HL-60 (cell line): ENCODE results near the gene XPOT.
"Not testable (repeated sequence)": the region's sequence is repeated elsewhere in the genome, so short reads cannot be mapped to it uniquely, and the experiment has no call there.

Source experiments
- DNase-seq, 2 experiments: peaks; one replicate each; pipeline ENCODE4 v3.0.0-alpha.2; 2010 to 2020; ENCODE audit warnings: low read depth in 1 of 2, low spot score in 1 of 2
- H3K27ac ChIP-seq: fragments of 250-450 bp; sonication (Bioruptor Pico); replicated peaks from 2 replicates; pipeline ENCODE4 v1.5.1; 2020; ENCODE audit warnings: mild to moderate bottlenecking, moderate library complexity
- H3K27me3 ChIP-seq: fragments of 250-450 bp; sonication (Bioruptor Pico); 2 replicates; pipeline ENCODE4 v1.5.1; 2021; ENCODE audit warnings: mild to moderate bottlenecking, moderate library complexity; ENCODE audit not compliant: insufficient read depth, poor library complexity, severe bottlenecking
- H3K4me3 ChIP-seq: replicated peaks from 2 replicates; pipeline ENCODE4 v1.5.1; 2011; ENCODE audit warnings: mild to moderate bottlenecking, control low read depth, low read length; ENCODE audit not compliant: insufficient read depth
- GABPA ChIP-seq: IDR thresholded peaks from 2 replicates; pipeline ENCODE4 v1.6.1; 2012; ENCODE audit warnings: low read depth
- POLR2AphosphoS5 ChIP-seq: IDR thresholded peaks from 2 replicates; pipeline ENCODE4 v1.6.1; 2012; ENCODE audit warnings: low read depth
- SPI1 ChIP-seq: IDR thresholded peaks from 2 replicates; pipeline ENCODE4 v1.6.1; 2012; ENCODE audit warnings: low read depth, mild to moderate bottlenecking, borderline replicate concordance
- long read RNA-seq: library from polyadenylated mRNA; unstranded; transcript quantifications from one replicate; pipeline ENCODE4 v2.0.0, GENCODE V29; 2020
- TF ChIP-seq, protein P1 (sequence below): IDR thresholded peaks from 2 replicates; pipeline ENCODE4 v1.6.1; 2012; ENCODE audit warnings: low read depth; ENCODE audit not compliant: insufficient replicate concordance
- TF ChIP-seq, protein P2 (sequence below): IDR thresholded peaks from one replicate; pipeline ENCODE4 v1.5.1; 2011; ENCODE audit warnings: low read length, control low read depth, inconsistent platforms; ENCODE audit not compliant: insufficient read depth

The XPOT gene, protein sequence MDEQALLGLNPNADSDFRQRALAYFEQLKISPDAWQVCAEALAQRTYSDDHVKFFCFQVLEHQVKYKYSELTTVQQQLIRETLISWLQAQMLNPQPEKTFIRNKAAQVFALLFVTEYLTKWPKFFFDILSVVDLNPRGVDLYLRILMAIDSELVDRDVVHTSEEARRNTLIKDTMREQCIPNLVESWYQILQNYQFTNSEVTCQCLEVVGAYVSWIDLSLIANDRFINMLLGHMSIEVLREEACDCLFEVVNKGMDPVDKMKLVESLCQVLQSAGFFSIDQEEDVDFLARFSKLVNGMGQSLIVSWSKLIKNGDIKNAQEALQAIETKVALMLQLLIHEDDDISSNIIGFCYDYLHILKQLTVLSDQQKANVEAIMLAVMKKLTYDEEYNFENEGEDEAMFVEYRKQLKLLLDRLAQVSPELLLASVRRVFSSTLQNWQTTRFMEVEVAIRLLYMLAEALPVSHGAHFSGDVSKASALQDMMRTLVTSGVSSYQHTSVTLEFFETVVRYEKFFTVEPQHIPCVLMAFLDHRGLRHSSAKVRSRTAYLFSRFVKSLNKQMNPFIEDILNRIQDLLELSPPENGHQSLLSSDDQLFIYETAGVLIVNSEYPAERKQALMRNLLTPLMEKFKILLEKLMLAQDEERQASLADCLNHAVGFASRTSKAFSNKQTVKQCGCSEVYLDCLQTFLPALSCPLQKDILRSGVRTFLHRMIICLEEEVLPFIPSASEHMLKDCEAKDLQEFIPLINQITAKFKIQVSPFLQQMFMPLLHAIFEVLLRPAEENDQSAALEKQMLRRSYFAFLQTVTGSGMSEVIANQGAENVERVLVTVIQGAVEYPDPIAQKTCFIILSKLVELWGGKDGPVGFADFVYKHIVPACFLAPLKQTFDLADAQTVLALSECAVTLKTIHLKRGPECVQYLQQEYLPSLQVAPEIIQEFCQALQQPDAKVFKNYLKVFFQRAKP
- long read RNA-seq, full-length matches to known transcripts = 382 of 568 reads
- long read RNA-seq, partial matches to known transcripts = 46 of 568 reads
- long read RNA-seq, other reads (novel, unspliced or antisense) = 140 of 568 reads

DNA sequence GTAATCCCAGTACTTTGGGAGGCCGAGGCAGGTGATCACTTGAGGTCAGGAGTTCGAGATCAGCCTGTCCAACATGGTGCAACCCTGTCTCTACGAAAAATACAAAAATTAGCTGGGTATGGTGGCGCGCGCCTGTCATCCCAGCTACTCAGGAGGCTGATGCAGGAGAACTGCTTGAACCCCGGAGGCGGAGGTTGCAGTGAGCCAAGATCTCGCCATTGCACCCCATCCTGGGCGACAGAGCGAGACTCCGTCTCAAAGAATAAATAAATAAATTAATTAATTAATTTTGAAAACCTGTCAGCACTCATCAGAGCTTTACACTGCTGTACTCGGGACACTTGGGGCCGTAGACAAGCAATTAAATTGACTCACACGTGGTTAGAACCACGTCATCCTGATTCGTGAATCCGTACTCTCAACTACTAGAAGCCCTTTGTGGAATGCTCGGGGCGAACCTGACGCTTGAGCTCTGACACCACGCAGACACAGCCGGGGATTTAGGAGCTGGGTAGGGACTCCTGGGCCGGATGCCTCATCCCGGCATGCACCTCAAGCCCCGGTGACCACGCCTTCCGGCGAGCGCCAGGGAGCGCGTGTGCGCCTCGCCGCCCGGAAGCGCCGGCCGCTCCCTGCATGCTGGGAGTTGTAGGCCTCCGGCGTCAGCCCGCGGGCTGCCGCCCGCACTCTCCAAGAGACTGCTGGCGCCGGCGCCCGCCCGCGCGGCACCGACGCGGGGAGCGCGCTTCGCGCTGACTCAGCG is at the start of gene XPOT:
Gene XPOT, plus strand, starts transcription at position 686 of the 763 bp plus-strand sequence. CDS start 5,644 bp downstream, outside the sequence.
- TF ChIP-seq SPI1 (no peak), POLR2AphosphoS5 (peak; percentile 86; the same call in 1 of the 2 replicates), GABPA (peak; percentile 54)
- TF ChIP-seq, protein P1, sequence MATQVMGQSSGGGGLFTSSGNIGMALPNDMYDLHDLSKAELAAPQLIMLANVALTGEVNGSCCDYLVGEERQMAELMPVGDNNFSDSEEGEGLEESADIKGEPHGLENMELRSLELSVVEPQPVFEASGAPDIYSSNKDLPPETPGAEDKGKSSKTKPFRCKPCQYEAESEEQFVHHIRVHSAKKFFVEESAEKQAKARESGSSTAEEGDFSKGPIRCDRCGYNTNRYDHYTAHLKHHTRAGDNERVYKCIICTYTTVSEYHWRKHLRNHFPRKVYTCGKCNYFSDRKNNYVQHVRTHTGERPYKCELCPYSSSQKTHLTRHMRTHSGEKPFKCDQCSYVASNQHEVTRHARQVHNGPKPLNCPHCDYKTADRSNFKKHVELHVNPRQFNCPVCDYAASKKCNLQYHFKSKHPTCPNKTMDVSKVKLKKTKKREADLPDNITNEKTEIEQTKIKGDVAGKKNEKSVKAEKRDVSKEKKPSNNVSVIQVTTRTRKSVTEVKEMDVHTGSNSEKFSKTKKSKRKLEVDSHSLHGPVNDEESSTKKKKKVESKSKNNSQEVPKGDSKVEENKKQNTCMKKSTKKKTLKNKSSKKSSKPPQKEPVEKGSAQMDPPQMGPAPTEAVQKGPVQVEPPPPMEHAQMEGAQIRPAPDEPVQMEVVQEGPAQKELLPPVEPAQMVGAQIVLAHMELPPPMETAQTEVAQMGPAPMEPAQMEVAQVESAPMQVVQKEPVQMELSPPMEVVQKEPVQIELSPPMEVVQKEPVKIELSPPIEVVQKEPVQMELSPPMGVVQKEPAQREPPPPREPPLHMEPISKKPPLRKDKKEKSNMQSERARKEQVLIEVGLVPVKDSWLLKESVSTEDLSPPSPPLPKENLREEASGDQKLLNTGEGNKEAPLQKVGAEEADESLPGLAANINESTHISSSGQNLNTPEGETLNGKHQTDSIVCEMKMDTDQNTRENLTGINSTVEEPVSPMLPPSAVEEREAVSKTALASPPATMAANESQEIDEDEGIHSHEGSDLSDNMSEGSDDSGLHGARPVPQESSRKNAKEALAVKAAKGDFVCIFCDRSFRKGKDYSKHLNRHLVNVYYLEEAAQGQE = no peak
- TF ChIP-seq, protein P2, sequence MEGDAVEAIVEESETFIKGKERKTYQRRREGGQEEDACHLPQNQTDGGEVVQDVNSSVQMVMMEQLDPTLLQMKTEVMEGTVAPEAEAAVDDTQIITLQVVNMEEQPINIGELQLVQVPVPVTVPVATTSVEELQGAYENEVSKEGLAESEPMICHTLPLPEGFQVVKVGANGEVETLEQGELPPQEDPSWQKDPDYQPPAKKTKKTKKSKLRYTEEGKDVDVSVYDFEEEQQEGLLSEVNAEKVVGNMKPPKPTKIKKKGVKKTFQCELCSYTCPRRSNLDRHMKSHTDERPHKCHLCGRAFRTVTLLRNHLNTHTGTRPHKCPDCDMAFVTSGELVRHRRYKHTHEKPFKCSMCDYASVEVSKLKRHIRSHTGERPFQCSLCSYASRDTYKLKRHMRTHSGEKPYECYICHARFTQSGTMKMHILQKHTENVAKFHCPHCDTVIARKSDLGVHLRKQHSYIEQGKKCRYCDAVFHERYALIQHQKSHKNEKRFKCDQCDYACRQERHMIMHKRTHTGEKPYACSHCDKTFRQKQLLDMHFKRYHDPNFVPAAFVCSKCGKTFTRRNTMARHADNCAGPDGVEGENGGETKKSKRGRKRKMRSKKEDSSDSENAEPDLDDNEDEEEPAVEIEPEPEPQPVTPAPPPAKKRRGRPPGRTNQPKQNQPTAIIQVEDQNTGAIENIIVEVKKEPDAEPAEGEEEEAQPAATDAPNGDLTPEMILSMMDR = no peak
- peak within 1 kb of the TSS; percentile 66 for H3K4me3 ChIP-seq
- H3K27me3 ChIP-seq = no peaks in the 10 kb centered on the region
- H3K27ac ChIP-seq = peak within 1 kb of the TSS; percentile 98
- peak; percentile 93 to 95 for DNase-seq

DNA sequence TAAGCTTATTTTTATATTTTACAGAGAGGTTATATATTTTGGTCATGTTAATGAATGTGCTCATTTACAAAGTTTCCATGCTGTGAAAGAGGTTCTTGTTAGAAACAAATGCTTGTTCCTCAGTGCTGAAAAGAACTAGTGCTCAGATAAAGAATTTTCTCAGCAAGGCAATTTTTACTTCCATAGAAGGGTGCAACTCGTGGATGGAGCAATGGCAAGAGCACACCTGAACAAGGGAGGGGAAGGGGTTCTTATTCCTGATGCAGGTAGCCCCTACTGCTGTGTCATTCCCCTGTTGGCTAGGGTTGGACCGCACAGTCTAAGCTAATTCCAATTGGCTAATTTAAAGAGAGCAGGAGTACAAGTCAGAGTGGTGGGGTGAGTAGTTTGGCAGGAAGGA is 48.0 kb upstream of the XPOT start:
- not testable (repeated sequence) for DNase-seq, H3K27me3 ChIP-seq, H3K4me3 ChIP-seq

DNA sequence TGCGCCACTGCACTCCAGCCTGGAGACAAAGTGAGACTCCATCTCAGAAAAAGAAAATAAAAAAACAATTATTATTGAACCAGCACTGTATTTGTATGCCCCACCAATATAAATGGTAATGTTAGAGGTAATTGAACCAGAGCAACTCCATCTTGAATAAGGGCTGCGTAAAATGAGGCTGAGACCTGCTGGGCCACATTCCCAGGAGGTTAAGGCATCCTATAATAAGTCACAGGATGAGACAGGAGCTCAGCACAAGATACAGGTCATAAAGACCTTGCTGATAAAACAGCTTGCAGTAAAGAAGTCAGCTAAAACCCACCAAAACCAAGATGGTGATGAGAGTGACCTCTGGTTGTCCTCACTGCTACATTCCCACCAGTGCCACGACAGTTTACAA is 43.0 kb upstream of the XPOT start:
- not testable (repeated sequence) for H3K4me3 ChIP-seq, H3K27ac ChIP-seq, H3K27me3 ChIP-seq, DNase-seq

More for the DNA sequence above, 48.0 kb upstream of the XPOT start:
- not testable (repeated sequence) for H3K27ac ChIP-seq

DNA sequence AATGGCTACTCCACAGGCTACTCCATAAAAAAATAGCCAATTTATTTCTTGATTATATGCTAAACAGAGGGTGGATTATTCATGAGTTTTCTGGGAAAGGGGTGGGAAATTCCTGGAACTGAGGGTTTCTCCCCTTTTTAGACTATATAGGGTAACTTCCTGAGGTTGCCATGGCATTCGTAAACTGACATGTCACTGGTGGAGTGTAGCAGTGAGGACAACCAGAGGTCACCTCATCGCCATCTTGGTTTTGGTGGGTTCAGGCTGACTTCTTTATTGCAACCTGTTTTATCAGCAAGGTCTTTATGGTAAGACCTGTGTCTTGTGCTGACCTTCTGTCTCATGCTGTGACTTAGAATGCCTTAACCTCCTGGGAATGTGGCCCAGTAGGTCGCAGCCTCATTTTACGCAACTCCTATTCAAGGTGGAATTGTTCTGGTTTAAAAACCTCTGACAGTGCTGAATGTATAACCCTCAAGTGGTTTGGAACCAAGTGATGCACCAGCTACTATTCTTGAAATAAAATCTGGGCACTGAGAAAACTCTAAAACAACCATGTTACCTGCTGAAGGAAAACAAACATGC is 41.4 kb upstream of the XPOT start:
- H3K4me3 ChIP-seq = no peak overlapping the region

More for the DNA sequence above, 41.4 kb upstream of the XPOT start:
- no peaks in the 10 kb centered on the region for H3K27me3 ChIP-seq
- DNase-seq = no peak
- no peak overlapping the region for H3K27ac ChIP-seq
- no peak for TF ChIP-seq GABPA
- no peak for TF ChIP-seq SPI1
- TF ChIP-seq, protein P1 = no peak
- TF ChIP-seq, protein P2 = no peak
- no peak for TF ChIP-seq POLR2AphosphoS5
